ENCODE data around the gene RNF223.

DNA sequence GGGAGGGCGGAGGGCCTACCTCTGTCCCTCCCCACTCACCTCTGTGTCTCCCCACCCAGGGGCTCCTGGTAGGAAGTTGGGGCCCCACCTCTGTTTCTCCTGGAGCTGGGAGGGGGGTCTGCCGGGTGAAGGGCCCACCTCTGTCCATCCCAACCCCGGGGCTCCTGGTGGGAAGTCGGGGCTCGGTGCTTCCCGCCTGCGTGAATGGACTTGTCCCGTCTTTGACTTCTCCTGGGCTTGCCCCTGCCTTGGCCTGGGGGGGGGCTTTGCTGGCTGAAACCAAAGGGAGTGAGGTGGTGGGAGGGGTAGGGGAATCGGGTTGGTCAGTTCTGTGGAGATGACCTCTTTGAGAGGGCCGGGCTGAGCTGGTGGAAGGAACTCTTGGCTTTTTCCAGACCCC lies 48.4 kb downstream of the RNF223 start:
- TF ChIP-seq, protein P1, sequence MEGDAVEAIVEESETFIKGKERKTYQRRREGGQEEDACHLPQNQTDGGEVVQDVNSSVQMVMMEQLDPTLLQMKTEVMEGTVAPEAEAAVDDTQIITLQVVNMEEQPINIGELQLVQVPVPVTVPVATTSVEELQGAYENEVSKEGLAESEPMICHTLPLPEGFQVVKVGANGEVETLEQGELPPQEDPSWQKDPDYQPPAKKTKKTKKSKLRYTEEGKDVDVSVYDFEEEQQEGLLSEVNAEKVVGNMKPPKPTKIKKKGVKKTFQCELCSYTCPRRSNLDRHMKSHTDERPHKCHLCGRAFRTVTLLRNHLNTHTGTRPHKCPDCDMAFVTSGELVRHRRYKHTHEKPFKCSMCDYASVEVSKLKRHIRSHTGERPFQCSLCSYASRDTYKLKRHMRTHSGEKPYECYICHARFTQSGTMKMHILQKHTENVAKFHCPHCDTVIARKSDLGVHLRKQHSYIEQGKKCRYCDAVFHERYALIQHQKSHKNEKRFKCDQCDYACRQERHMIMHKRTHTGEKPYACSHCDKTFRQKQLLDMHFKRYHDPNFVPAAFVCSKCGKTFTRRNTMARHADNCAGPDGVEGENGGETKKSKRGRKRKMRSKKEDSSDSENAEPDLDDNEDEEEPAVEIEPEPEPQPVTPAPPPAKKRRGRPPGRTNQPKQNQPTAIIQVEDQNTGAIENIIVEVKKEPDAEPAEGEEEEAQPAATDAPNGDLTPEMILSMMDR (IDR thresholded peaks at IDR 0.05): no peak
- TF ChIP-seq EZH2phosphoT487 (IDR thresholded peaks at IDR 0.05): no peak

Measured in neural progenitor cell (in vitro differentiated cells).